Fibroblast of mammary gland (primary cell): ENCODE results near the gene BRD2.

Experiments used
- DNase-seq: peaks from one replicate; pipeline ENCODE4 v3.0.0-alpha.2; 2010; ENCODE audit warnings: low read depth
- H3K4me3 ChIP-seq: 2 replicates; pipeline ENCODE4 v1.5.1; 2011; ENCODE audit warnings: low read depth, mild to moderate bottlenecking, low read length, moderate library complexity; ENCODE audit not compliant: control insufficient read depth
- TF ChIP-seq, protein P1 (sequence below): conservative IDR thresholded peaks from 2 replicates; pipeline ENCODE4 v1.5.1; 2011; ENCODE audit warnings: low read depth, low read length, inconsistent platforms; ENCODE audit not compliant: control insufficient read depth, insufficient read depth

BRD2 gene

DNA sequence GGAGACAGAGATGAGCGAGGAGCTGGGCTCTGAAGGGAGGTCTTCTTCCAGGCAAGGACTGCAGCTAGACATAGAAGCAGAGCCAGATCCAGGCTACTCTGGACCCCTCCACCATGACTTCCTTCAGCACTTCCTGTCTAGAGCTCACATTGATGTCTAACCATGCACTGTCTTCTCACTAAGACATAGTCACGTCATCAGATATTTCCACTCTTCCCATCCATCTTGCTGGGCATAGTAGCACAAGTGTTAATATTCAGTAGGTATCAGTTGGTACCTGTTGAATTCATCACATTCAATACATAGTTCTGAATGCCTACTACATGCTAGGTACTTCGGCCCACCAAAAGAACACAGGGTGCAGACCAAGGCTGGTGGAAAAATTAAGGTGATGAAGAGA is 18.4 kb upstream of the BRD2 start:
- TF ChIP-seq, protein P1, sequence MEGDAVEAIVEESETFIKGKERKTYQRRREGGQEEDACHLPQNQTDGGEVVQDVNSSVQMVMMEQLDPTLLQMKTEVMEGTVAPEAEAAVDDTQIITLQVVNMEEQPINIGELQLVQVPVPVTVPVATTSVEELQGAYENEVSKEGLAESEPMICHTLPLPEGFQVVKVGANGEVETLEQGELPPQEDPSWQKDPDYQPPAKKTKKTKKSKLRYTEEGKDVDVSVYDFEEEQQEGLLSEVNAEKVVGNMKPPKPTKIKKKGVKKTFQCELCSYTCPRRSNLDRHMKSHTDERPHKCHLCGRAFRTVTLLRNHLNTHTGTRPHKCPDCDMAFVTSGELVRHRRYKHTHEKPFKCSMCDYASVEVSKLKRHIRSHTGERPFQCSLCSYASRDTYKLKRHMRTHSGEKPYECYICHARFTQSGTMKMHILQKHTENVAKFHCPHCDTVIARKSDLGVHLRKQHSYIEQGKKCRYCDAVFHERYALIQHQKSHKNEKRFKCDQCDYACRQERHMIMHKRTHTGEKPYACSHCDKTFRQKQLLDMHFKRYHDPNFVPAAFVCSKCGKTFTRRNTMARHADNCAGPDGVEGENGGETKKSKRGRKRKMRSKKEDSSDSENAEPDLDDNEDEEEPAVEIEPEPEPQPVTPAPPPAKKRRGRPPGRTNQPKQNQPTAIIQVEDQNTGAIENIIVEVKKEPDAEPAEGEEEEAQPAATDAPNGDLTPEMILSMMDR: no peak
- DNase-seq: no peak
- no peak overlapping the region for H3K4me3 ChIP-seq

DNA sequence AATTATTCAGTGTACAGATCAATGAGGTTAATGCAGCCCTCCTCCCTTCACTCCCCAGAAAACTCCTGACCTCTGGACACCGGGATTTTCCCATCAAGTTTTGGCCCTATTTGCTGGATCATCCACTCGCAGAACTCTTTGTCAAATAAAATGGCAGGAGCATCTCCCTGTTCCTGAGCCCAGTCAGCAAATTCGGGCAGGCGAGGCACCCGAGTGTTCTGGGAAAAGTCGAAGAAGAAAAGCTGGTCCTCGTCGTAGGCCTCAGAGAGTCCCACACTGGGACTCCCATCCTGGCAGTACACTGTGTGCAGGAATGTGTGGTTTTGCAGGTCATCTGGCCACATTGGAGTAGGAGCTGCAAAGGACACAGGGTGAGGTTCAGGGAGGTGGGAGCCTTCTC is 17.9 kb upstream of the BRD2 start:
- no peak overlapping the region for H3K4me3 ChIP-seq
- TF ChIP-seq, protein P1: no peak
- DNase-seq: no peak

DNA sequence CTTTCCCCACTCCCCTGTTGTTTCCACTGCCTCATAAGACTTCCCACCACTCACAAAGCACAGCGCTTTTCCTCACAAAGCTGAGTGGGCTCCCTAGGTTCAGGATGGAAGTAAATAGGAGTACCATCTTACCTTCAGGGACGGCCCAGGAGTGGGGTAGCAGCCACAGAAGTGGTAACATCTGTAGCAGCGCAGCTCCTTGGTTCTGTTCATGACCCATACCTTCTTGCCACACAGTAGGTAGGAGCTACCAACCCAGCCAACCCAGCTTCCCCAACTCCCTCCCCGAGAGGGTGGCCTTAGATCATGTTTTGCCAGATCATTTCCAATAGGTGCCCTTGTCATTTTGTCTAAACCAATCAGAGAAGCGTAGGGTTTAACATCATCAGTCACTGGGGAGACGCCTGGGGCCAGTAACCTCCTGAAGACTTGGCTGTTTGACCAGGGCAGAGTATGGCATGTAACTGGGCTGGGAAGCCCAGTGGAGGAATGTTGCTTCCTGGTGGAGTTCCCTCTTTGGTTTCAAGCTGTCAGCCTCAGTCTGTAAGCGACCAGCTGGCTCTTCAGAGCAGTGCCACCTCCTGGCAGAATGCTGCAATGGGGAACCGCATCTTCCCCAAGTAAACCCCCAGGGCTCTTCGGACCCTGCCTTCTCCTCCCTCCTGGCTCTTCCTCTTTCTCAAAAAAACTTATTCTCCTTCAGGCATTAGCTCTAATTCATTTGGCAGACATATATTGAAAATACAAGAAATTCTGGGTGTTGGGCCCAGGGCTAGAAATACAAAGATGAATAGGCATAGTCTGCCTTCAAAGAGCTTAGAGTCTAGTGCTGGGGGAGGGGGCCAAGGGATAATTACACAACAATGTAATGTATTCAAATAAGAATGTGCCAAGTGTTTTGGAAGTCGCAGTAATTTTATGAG is 15.3 kb upstream of the BRD2 start, which contains the start of gene HLA-DMA:
TSS of gene HLA-DMA (minus strand) at position 281 of the 923 bp plus-strand sequence. CDS start at position 220, 61 bp downstream.
- peak; percentile 91 for DNase-seq
- H3K4me3 ChIP-seq: no peak within 1 kb of the TSS
- TF ChIP-seq, protein P1: peak; percentile 74

DNA sequence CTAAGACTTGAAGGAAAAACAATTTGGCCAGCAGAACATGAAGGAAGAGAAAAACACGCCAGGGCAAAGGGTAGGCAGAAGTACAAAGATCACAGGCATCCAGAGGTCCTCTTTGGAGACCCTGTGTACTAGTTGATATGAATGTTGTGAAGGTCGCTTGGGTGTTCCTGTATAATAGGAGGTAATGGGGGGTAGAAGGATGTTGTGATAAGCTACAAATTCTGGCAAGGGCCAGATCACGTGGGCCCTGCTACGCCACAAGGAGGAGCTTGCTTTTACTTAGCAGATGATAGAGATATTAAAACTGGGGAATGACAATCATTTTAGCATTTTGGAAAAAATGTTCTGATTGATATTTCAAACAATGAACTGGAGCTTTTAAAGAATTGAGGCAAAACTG is 14.6 kb upstream of the BRD2 start:
- TF ChIP-seq, protein P1: no peak
- DNase-seq: no peak
- H3K4me3 ChIP-seq: no peak overlapping the region

DNA sequence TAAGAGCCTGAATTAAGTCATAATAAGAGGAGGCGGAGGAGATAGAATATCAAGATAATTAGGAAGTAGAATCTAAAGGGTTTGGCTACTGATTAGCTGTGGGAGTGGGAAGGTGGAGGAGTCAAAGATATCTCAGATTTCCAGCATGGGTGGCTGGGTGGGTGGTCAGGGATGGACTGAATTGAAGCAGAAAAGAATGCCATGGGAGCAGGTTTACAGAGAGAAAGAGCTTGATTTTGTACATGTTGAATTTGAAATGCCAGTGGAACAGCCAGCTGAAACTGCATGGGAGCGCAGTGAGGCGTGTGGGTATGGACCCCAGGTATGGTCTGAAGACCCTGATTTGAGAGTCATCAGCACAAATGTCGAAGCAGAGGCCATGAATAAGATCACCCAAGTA is 14.1 kb upstream of the BRD2 start:
- TF ChIP-seq, protein P1: no peak
- no peak for DNase-seq
- H3K4me3 ChIP-seq: no peak overlapping the region

DNA sequence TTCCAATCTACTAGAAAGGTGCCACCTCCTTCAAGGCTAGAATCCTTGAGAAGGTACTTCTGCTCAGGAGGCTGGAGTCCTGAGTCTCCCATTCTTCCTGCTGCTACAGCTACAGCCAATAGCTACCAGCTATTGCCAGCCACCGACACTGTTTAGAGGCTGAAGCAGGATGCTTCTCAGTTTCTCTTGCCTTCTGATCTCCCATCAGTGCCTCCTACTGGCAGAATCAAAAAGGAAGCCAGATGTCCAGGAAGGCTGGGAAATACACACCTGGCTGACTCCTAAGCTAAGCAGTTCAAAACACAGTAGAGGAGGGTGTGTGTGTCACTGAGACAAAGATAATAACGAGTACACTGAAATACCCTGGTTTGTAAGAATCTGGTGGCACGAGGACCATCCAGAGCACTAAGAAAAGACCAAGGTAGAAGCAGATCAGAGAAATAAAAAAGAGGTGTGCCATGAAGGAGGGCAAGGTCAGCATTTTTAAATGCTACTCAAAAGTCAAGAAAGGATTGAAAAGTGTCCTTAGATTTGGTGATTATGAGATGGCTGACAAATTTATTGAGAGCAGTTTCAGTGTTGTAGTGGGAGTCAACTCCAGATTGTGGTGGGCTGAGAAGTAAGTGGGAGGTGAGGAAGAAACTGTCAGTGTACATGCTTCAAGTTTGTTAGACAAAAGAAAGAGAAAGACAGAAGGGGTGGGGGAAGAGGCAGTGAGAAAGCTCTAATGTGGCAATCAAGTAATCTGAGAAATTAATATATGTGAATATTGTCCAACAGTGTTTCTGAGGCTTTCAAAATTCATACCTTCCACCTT is 13.2 kb upstream of the BRD2 start:
- peak; percentile 28 for DNase-seq
- TF ChIP-seq, protein P1: peak; percentile 44
- no peak overlapping the region for H3K4me3 ChIP-seq
